ENCODE data around the gene RTN4RL1. TPM values are rescaled to one million over a fixed set of nuclear protein-coding genes. Genes with fewer than 3 reads are reported as not detected.

Gene RTN4RL1
- total and polyA plus RNA-seq, 2 of the 4 experiments (the other 2 are of a cell fraction), result under 0.01 to 0.03 TPM

GRCh38 chr17:1976000-1976682, 49.0 kb downstream of the RTN4RL1 start:
- Histone ChIP-seq H2BK15ac (ENCODE audit: low read depth, low read length) (no peak overlapping the region), H3K36me3 (ENCODE audit: control insufficient read depth, insufficient read depth, low read length) (no peaks in the 10 kb centered on the region), H3K18ac (ENCODE audit: low read depth, low read length) (no peak overlapping the region), H3K9ac (ENCODE audit: low read depth, low read length) (no peak overlapping the region), H2BK5ac (ENCODE audit: low read depth, low read length, poor library complexity, severe bottlenecking) (no peak overlapping the region), H3K23ac (ENCODE audit: low read depth, low read length) (no peak overlapping the region), H2BK20ac (ENCODE audit: low read depth, low read length) (no peak overlapping the region), H3K4me3 (ENCODE audit: insufficient read depth, low read depth, low read length) (no peak overlapping the region), H4K8ac (ENCODE audit: low read depth in 2 of 2, low read length in 2 of 2) (no peak overlapping the region), H3K4ac (ENCODE audit: low read depth, low read length) (no peak overlapping the region), H2AFZ (replicated peaks; ENCODE audit: low read length, poor library complexity) (no peak overlapping the region), H2BK120ac (ENCODE audit: low read depth, low read length) (no peak overlapping the region), H3K9me3 (ENCODE audit: control insufficient read depth, insufficient read depth, low read length) (no peaks in the 10 kb centered on the region), H3K14ac (replicated peaks; ENCODE audit: low read depth, low read length) (no peak overlapping the region), H3K27me3 (ENCODE audit: control insufficient read depth, insufficient read depth, low read length) (peaks cover 55% of the 10 kb centered on the region), H3K4me1 (ENCODE audit: control insufficient read depth, insufficient read depth, low read length) (peaks cover 2% of the 10 kb centered on the region), H4K91ac (ENCODE audit: insufficient read depth, low read depth, low read length) (no peak overlapping the region), H3K9me1 (ENCODE audit: insufficient read depth, low read length) (no peaks in the 10 kb centered on the region), H3K4me2 (ENCODE audit: low read depth, low read length) (no peak overlapping the region), H3K56ac (ENCODE audit: extremely low read depth, insufficient read depth, low read length) (no peak overlapping the region), H3K79me1 (ENCODE audit: low read depth in 1 of 2, low read length in 2 of 2) (no peaks in the 10 kb centered on the region), H4K5ac (ENCODE audit: low read depth, low read length) (no peak overlapping the region), H2AK9ac (replicated peaks; ENCODE audit: low read depth, low read length, poor library complexity) (no peak overlapping the region), H3K27ac (ENCODE audit: insufficient read depth, low read length) (no peak overlapping the region), H2AK5ac (ENCODE audit: low read depth, low read length) (no peak overlapping the region), H4K20me1 (ENCODE audit: insufficient read depth, low read length) (no peaks in the 10 kb centered on the region)
- DNase-seq (no peak), ATAC-seq (ENCODE audit: low read depth) (no peak)
- intact Hi-C loops (cut with micrococcal nuclease), result no loop called here
- ChIA-PET POLR2A (ENCODE audit: unreplicated experiment) (no interaction called here), CTCF (no interaction called here)
- 48% methylated on average over 2 of the region's 4 CpGs; no CpG with 5 or more reads in 1 of the 2 experiments for WGBS, 2 experiments (ENCODE audit: extremely low coverage in 2 of 2, insufficient read length in 1 of 2)
- dilution Hi-C loops (cut with HindIII; ENCODE audit: low sequenced_read_pairs, unreplicated experiment), result no loop called here
- in situ Hi-C loops (cut with MboI; ENCODE audit: low sequenced_read_pairs), result no loop called here
- no TSS peak for BruUV-seq (replicated peaks)
- no peak for TF ChIP-seq MXI1 (IDR thresholded peaks at IDR 0.05; ENCODE audit: borderline replicate concordance, low read depth, low read length)
- no peak for TF ChIP-seq NFE2L2 (IDR thresholded peaks at IDR 0.05; ENCODE audit: low read depth, low read length)
- TF ChIP-seq CEBPB (IDR thresholded peaks at IDR 0.05; ENCODE audit: low read depth, low read length), result no peak
